HUDEP-2 (cell line): Measurements from ENCODE around the gene AHRR.
A peak's percentile ranks its signal among the peaks of the same experiment; 100 is the strongest.
"Not testable (repeated sequence)": the region's sequence is repeated elsewhere in the genome, so short reads cannot be mapped to it uniquely, and the experiment has no call there.

Source experiments
- DNase-seq, 76 experiments: peaks; one replicate each; lab custom pipeline; 2025; ENCODE audit not compliant: unreplicated experiment in 76 of 76; lab: John Stamatoyannopoulos, UW

Gene AHRR

GRCh38 chr5:305050-305449, 16.5 kb upstream of the AHRR start:
- DNase-seq = no peak

DNA sequence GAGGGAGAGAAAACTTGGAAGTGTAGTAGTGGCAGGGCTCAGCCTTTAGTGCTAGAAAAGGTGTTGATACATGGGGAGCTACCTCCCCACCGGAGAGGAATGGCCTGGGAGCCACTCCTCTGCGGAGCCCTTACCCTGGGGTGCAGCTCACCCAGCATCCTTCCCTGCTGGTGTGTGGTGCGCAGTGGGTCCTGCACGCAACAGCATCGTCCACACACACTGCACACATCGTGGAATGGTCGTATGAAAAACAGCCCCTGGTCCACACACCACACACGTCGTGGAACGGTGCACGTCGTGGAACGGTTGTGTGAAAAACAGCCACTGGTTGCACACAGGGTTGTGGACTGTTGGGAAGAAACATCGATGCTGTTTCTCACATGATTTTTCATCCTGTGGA, 16.1 kb upstream of the AHRR start:
- DNase-seq = no peak

- DNase-seq = no peak
These were observed 15.3 kb upstream of the AHRR start for GRCh38 chr5:306011-306805.

- no peak for DNase-seq
These were observed 14.2 kb upstream of the AHRR start for GRCh38 chr5:307306-307705.

DNA sequence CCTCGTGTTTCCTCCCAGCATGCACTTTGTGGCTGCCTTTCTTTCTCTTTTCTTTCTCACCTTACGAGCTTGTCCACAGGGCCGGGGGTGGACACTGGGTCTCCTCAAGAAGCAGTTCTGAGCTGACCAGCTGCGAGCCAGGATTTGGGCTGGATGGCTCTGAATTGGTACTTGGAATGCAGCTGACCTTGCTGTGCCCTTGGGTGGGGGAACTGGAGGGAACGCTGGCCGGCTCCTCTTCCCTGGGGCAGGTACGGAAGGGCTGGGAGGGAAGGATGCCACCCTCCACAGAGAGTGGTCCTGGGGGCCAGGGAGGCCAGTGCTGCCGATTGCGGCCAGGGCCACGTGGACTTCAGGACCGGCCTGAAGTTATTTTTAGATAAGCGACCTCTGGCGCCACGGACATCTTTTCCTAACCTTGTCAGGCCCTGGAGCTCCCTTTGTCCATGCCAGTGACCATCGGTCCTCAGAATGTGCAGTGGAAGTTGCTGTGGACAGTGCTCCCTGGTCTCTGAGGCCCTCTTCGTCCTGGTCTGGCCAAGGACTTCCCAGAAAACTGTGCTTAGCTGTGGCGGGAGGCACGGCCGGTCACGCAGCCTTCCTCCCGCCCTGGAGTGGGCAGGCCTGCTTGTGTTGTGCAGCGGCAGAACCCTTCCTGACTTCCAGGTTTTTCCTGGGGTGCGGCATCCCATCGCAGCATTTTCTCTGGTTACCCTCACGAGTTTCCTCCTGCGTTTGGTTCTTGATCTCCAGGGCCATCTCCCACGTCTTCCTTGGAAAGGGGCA, 13.5 kb upstream of the AHRR start:
- no peak for DNase-seq

GRCh38 chr5:308672-309271, 12.7 kb upstream of the AHRR start:
- no peak for DNase-seq

DNA sequence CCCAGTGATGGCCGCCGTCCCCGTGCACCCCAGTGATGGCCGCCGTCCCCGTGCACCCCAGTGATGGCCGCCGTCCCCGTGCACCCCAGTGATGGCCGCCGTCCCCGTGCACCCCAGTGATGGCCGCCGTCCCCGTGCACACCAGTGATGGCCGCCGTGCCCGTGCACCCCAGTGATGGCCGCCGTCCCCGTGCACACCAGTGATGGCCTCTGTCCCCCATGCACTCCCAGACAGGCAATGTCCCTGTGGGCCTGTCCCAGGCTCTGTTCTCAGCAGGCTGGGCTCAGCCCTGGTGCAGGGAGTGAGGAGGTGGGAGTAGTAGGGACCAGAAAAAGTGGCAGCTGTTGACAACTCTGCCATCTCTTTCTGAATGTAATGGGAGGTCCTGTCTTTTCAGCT, 11.7 kb upstream of the AHRR start:
- not testable (repeated sequence) for DNase-seq

DNA sequence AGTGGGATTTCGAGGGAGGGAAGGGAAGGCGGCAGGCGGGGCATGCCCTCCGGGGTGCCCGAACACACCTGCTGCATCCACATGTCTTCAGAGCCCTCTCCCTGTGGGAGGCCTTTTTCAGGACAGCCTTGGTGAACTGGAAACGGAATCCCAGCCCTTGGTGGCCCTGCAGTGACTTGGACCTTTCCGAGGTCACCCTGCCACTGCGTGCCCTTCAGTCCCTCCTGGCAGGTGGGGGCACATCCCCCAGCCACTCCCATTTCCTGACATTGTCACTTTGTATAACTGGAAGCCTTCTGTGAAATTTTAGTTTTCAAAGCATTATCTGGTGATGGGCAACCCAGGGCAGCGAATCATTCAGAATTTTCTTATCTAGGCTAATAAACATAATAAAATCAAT, 11.0 kb upstream of the AHRR start:
- no peak for DNase-seq

DNA sequence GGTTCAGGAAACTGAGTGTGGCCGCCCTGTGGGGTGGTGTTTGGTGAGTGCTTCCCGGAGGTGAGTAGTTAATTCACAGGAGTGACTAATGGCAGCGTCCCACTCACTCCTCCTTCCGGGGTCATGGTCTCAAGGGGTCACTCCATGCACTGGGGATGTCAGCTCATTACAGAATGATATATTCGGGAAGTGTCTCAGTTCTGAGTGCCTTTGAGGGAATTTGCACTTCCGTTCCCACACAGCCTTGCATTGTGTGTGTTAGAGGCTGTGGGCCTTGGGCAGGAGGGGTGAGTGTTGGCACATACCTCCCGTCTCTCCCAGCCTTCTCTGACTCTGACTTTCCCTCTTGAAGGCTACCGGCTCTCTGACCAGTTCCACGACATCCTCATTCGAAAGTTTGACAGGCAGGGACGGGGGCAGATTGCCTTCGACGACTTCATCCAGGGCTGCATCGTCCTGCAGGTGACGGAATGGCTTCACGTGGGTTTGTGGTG, 10.5 kb upstream of the AHRR start:
- no peak for DNase-seq

DNA sequence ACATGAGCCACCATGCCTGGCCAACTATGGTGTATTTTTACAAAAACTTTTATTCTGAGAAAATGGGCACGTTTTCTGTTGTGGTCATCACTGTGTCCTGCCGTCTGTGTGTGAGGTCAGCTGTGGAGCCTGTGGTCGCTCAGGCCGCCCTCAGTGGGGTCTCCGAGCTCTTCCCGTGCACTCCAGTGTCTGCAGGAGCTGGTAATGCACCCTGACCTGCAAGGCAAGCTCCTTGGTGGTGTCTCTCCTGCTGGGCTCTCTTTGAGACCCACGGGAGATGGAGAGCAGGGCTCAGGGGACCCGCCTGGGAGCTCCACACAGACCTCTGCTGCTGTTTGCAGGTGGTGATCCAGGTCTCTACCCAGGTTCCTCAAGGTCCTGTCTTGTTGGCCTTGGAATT, 9.6 kb upstream of the AHRR start:
- DNase-seq = no peak

- no peak for DNase-seq
These were observed 8.7 kb upstream of the AHRR start for GRCh38 chr5:312845-313244.

- no peak for DNase-seq
These were observed 8.2 kb upstream of the AHRR start for GRCh38 chr5:313265-313664.

- DNase-seq = no peak
These were observed 7.6 kb upstream of the AHRR start for GRCh38 chr5:313806-314376.

DNA sequence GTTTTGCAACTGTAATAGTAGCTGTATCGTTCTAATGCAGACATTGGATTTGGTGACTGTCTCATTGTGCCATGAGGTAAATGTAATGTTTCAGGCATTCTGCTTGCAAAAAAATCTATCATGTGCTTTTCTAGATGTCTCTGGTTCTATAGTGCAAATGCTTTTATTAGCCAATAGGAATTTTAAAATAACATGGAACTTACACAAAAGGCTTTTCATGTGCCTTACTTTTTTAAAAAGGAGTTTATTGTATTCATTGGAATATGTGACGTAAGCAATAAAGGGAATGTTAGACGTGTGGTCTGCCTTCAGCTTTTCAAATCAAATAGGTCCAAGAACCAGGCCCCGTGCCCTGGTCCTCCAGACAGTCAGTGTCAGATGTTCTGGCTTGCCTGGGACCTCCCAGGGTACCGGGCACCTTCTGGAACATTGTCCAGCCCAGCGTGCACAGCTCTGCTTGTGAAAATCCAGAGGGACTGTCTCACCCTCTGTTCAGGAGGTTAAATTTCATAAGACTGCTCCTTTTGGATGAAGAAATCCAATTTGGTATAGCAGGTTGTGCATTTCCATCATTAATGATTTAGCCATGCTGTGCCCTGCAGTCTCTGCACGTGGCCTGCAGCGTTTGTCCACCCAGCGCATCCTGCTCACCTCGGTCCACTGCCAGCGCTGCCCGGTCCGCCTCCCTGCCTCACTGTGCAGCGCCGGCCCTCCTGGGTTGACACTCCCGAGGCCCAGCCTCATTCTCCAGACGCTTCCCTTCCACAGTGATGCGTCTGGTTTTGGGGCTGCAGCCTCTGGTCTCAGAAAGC, 6.6 kb upstream of the AHRR start:
- DNase-seq = no peak

- DNase-seq = no peak
These were observed 5.9 kb upstream of the AHRR start for GRCh38 chr5:315488-316209.

DNA sequence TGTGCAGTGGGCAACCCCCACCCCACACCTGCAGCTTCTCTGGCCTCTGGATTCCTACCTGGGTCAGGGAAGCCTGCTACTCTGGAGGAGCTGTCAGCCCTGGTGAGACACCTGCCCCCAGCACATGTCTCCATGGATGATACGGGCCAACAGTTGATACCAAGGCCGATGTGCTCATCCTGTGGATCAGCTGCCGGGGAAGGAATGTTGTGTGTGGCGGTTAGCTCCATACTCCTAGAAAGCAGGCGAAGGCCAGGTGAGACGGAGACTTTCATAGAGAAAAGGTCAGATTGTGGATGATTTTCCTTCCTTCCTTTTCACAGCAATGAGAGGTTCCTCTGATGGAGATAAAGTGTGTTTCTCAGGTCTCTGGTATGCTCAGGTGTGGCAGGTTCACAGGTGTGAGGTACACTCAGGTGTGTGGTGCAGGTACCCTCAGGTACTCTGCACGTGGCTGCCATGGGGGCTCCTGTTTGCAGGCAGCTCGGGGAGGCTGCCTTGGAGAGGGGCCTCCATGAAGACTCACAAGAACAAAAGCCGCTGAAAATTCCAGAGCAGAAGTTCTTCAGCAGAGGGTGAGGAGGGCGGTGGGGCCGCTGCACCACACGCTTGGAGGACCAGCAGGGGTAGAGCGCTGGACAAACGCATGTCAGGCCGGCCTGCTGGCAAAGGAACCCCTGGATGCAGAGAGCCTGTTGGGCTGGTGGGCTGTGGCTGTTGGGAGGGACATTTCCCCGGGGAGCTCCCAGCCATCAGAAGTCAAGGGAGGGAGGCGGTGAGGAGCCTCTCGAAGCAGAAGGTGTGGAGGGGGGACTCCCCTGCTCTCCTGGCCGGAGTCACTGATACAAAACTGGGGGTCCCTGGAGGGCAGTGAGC, 5.1 kb upstream of the AHRR start:
- no peak for DNase-seq

GRCh38 chr5:317086-317811, 4.3 kb upstream of the AHRR start:
- DNase-seq = peak in 16 of 76 experiments; percentile 7 to 68 (median 32)

- no peak for DNase-seq
These were observed 3.1 kb upstream of the AHRR start for GRCh38 chr5:318341-318897.
